ENCODE results near the gene SLC9A1.

Gene SLC9A1

DNA sequence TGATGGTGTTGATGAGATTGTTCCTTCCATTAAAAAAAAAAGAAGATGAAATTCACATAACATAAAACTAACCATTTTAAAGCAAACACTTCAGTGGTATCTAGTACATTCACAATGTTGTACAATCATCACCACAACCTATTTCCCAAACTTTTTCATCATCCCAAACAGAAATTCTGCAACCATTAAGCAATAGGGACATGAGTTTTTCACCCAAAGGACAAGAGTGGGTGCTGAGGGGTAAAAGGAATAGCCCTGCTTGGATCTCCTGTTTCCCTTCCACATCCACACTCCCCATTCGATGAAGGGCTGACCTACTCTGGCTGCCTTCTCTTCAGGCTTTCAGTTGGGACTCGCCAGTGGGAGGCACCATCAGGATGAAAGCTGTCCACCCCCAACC is 59.3 kb downstream of the SLC9A1 start:
- Histone ChIP-seq H3K27me3 (ENCODE audit: low read depth, low read length) (no peaks in the 10 kb centered on the region), H4K20me1 (ENCODE audit: insufficient read depth, low read length) (no peaks in the 10 kb centered on the region), H3K27ac (ENCODE audit: low read length) (no peak overlapping the region), H3K4me3 (ENCODE audit: low read length) (no peak overlapping the region), H3K36me3 (replicated peaks; ENCODE audit: low read depth, low read length) (no peaks in the 10 kb centered on the region), H3K4me2 (ENCODE audit: low read length) (no peak overlapping the region), H3K9me3 (ENCODE audit: insufficient read depth, low read length) (no peaks in the 10 kb centered on the region), H2AFZ (ENCODE audit: low read depth, low read length) (no peak overlapping the region), H3K9ac (ENCODE audit: low read length) (no peak overlapping the region), H3K4me1 (ENCODE audit: low read length) (peaks cover 10% of the 10 kb centered on the region), H3K79me2 (ENCODE audit: low read length) (no peaks in the 10 kb centered on the region)
- TF ChIP-seq CTCF (IDR thresholded peaks at IDR 0.05; ENCODE audit: low read depth, low read length) (no peak), EZH2phosphoT487 (IDR thresholded peaks at IDR 0.05; ENCODE audit: low read depth) (no peak)

DNA sequence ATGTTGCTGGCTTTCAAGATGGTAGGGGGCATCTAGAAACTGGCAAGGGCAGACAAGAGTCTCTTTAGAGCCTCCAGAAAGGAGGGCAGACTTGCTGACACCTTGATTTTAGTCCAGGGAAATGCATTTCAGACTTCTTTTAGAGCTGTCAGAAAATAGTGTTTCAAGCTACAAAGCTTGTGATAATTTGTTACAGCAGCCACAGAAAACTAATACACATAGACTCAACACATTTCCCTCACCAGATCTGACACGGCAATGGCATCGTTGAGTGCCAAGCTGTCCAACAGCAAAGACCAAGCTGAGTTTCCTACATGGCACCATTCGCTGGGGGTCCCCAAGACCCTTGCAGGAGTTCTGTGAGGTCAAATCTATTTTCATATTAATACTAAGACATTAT is 62.0 kb downstream of the SLC9A1 start:
- Histone ChIP-seq H3K36me3 (replicated peaks; ENCODE audit: low read depth, low read length) (no peaks in the 10 kb centered on the region), H3K27me3 (ENCODE audit: low read depth, low read length) (no peaks in the 10 kb centered on the region), H4K20me1 (ENCODE audit: insufficient read depth, low read length) (no peaks in the 10 kb centered on the region), H3K79me2 (ENCODE audit: low read length) (no peaks in the 10 kb centered on the region), H3K4me2 (ENCODE audit: low read length) (no peak overlapping the region), H3K4me1 (ENCODE audit: low read length) (no peaks in the 10 kb centered on the region), H3K9ac (ENCODE audit: low read length) (no peak overlapping the region), H3K4me3 (ENCODE audit: low read length) (no peak overlapping the region), H3K9me3 (ENCODE audit: insufficient read depth, low read length) (no peaks in the 10 kb centered on the region), H3K27ac (ENCODE audit: low read length) (no peak overlapping the region), H2AFZ (ENCODE audit: low read depth, low read length) (no peak overlapping the region)
- TF ChIP-seq CTCF (IDR thresholded peaks at IDR 0.05; ENCODE audit: low read depth, low read length) (no peak), EZH2phosphoT487 (IDR thresholded peaks at IDR 0.05; ENCODE audit: low read depth) (no peak)

DNA sequence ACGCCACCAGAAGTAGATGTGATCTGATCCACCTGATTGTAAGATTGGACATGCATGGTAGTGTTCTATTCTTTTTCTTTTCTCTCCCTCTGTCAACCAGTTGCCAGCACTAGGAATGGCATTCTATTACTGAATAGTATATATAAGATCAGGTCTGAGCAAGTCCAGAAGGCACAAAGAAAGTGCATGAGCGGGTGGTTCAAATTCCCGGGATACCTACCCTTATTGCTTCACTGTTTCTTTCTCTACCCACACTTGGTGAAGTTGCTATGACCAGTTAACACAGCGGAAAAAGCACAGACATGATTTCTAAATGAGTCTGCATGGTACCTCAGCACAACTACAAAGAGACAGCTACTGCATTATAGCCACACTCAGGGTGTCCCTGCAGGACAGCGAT is 64.0 kb downstream of the SLC9A1 start:
- Histone ChIP-seq H3K27me3 (ENCODE audit: low read depth, low read length) (no peaks in the 10 kb centered on the region), H3K4me2 (ENCODE audit: low read length) (no peak overlapping the region), H3K9me3 (ENCODE audit: insufficient read depth, low read length) (no peaks in the 10 kb centered on the region), H4K20me1 (ENCODE audit: insufficient read depth, low read length) (no peaks in the 10 kb centered on the region), H3K4me1 (ENCODE audit: low read length) (no peaks in the 10 kb centered on the region), H2AFZ (ENCODE audit: low read depth, low read length) (no peak overlapping the region), H3K9ac (ENCODE audit: low read length) (no peak overlapping the region), H3K79me2 (ENCODE audit: low read length) (no peaks in the 10 kb centered on the region), H3K36me3 (replicated peaks; ENCODE audit: low read depth, low read length) (no peaks in the 10 kb centered on the region), H3K4me3 (ENCODE audit: low read length) (no peak overlapping the region), H3K27ac (ENCODE audit: low read length) (no peak overlapping the region)
- TF ChIP-seq EZH2phosphoT487 (IDR thresholded peaks at IDR 0.05; ENCODE audit: low read depth) (no peak), CTCF (IDR thresholded peaks at IDR 0.05; ENCODE audit: low read depth, low read length) (no peak)

- Histone ChIP-seq H3K79me2 (ENCODE audit: low read length) (no peaks in the 10 kb centered on the region), H2AFZ (ENCODE audit: low read depth, low read length) (no peak overlapping the region), H3K36me3 (replicated peaks; ENCODE audit: low read depth, low read length) (no peaks in the 10 kb centered on the region), H4K20me1 (ENCODE audit: insufficient read depth, low read length) (no peaks in the 10 kb centered on the region), H3K27ac (ENCODE audit: low read length) (no peak overlapping the region), H3K27me3 (ENCODE audit: low read depth, low read length) (no peaks in the 10 kb centered on the region), H3K9me3 (ENCODE audit: insufficient read depth, low read length) (no peaks in the 10 kb centered on the region), H3K4me1 (ENCODE audit: low read length) (no peaks in the 10 kb centered on the region), H3K4me3 (ENCODE audit: low read length) (no peak overlapping the region), H3K4me2 (ENCODE audit: low read length) (no peak overlapping the region), H3K9ac (ENCODE audit: low read length) (no peak overlapping the region)
- no peak for TF ChIP-seq CTCF (IDR thresholded peaks at IDR 0.05; ENCODE audit: low read depth, low read length)
- no peak for TF ChIP-seq EZH2phosphoT487 (IDR thresholded peaks at IDR 0.05; ENCODE audit: low read depth)
Observed at GRCh38 chr1:27087371-27088220, 67.3 kb downstream of the SLC9A1 start.
